Sigmoid colon (tissue), 4 donors: ENCODE results near the gene FAM117A.

Experiments used
- CTCF ChIP-seq, 4 experiments: fragments of 450-650 bp in 3 of 4; fragments of 200-600 bp in 1 of 4; IDR thresholded peaks; one replicate each; pipeline ENCODE4 v1.5.1; 2016 to 2019; ENCODE audit warnings: antibody characterized with exemption in 4 of 4, mild to moderate bottlenecking in 3 of 4, moderate library complexity in 2 of 4
- POLR2A ChIP-seq, 2 donors: fragments of 450-650 bp; IDR thresholded peaks; one replicate each; pipeline ENCODE4 v1.6.1; 2016; ENCODE audit warnings: antibody characterized with exemption in 2 of 2, mild to moderate bottlenecking in 2 of 2, moderate library complexity in 2 of 2
- POLR2AphosphoS5 ChIP-seq, 4 donors: sonication (generic); formaldehyde crosslinking; IDR thresholded peaks; one replicate each; pipeline ENCODE4 v1.6.1; 2017; ENCODE audit warnings: antibody characterized with exemption in 4 of 4

- TF ChIP-seq CTCF (IDR thresholded peaks at IDR 0.05): no peak
- TF ChIP-seq POLR2AphosphoS5 (IDR thresholded peaks at IDR 0.05): no peak
- TF ChIP-seq POLR2A (IDR thresholded peaks at IDR 0.05): no peak
Measured at GRCh38 chr17:49680314-49680713, 83.6 kb downstream of the FAM117A start.
